HCT116 (cell line): Measurements from ENCODE around the gene ACSS3. TPM values are rescaled to one million over a fixed set of nuclear protein-coding genes. Genes with fewer than 3 reads are reported as not detected.

Source experiments
- ATAC-seq: fragments of 200-7000 bp; cut with Tn5 transposase; 2 replicates; pipeline ENCODE4 v1.9.1; 2020; ENCODE audit warnings: mild to moderate bottlenecking, moderate library complexity
- BruUV-seq: library from RNA; stranded (reverse); fragments of 400-500 nt; replicated peaks from 2 replicates; lab custom pipeline; 2021; lab: Mats Ljungman, UMichigan
- CTCF ChIA-PET: fragments of 300-600 bp; sonication (Branson Sonifier 250); formaldehyde crosslinking; loops from one replicate; lab custom pipeline; 2021; ENCODE audit warnings: antibody characterized with exemption; lab: Charles Lee
- POLR2A ChIA-PET: fragments of 300-600, 350-600 bp; sonication (Branson Sonifier 250); formaldehyde crosslinking; loops from one replicate; lab custom pipeline; 2021; ENCODE audit warnings: antibody characterized with exemption; lab: Charles Lee
- RAD21 ChIA-PET, 2 experiments: fragments of 300-600 bp; sonication (Branson Sonifier 250); formaldehyde crosslinking; loops; one replicate each; lab custom pipeline; 2023; ENCODE audit warnings: low total read pairs in 2 of 2; ENCODE audit not compliant: uncharacterized antibody in 2 of 2, unreplicated experiment in 2 of 2, low non-redundant PET in 1 of 2; lab: Charles Lee
- DNase-seq: peaks from one replicate; pipeline ENCODE4 v3.0.0-alpha.2; 2010; ENCODE audit warnings: low read depth, low spot score
- H2AFZ ChIP-seq: fragments of 200-600 bp; shearing (Covaris generic), sonication (generic); 2 replicates; pipeline ENCODE4 v1.6.1; 2017; ENCODE audit warnings: low read depth, mixed run types, mixed read lengths, antibody characterized with exemption, low read length; ENCODE audit not compliant: poor library complexity, severe bottlenecking
- H3K27ac ChIP-seq: 2 replicates; pipeline ENCODE4 v1.5.1; 2012; ENCODE audit warnings: low read depth, low read length
- H3K27me3 ChIP-seq: fragments of 200-600 bp; sonication (generic); 2 replicates; pipeline ENCODE4 v1.6.1; 2016; ENCODE audit warnings: mixed run types, low read length, mixed read lengths; ENCODE audit not compliant: insufficient read depth
- H3K36me3 ChIP-seq, 2 experiments: fragments of 200-500 bp in 1 of 2; fragments of 200-600 bp in 1 of 2; sonication (Bioruptor generic) in 1 of 2; sonication (generic) in 1 of 2; 2 replicates each; pipeline versions ENCODE4 v1.5.1 to v1.6.1; 2014 to 2016; ENCODE audit warnings: low read length in 2 of 2, inconsistent platforms in 1 of 2, mixed read lengths in 1 of 2, mixed run types in 1 of 2; ENCODE audit not compliant: insufficient read depth in 2 of 2, control insufficient read depth in 1 of 2
- H3K4me1 ChIP-seq, 2 experiments: fragments of 200-600 bp in 1 of 2; sonication (generic) in 1 of 2; 2 replicates each; pipeline versions ENCODE4 v1.5.1 to v1.6.1; 2012 to 2017; ENCODE audit warnings: low read length in 2 of 2, inconsistent platforms in 1 of 2, mild to moderate bottlenecking in 1 of 2, mixed read lengths in 1 of 2, mixed run types in 1 of 2, moderate library complexity in 1 of 2; ENCODE audit not compliant: insufficient read depth in 2 of 2, control insufficient read depth in 1 of 2
- H3K4me2 ChIP-seq: fragments of 200-600 bp; sonication (generic); 2 replicates; pipeline ENCODE4 v1.6.1; 2017; ENCODE audit warnings: mixed run types, low read length, mixed read lengths
- H3K4me3 ChIP-seq, 2 experiments: fragments of 200-600 bp in 1 of 2; sonication (generic) in 1 of 2; replicated peaks in 1 of 2; 2 replicates each; pipeline ENCODE4 v1.5.1; 2011 to 2016; ENCODE audit warnings: low read length in 2 of 2, control low read depth in 1 of 2, low read depth in 1 of 2, mild to moderate bottlenecking in 1 of 2, mixed read lengths in 1 of 2, mixed run types in 1 of 2
- H3K79me2 ChIP-seq: fragments of 200-600 bp; sonication (generic); 2 replicates; pipeline ENCODE4 v1.6.1; 2017; ENCODE audit warnings: mild to moderate bottlenecking, mixed run types, low read length, moderate library complexity, mixed read lengths; ENCODE audit not compliant: insufficient read depth
- H3K9ac ChIP-seq: fragments of 200-600 bp; sonication (generic); 2 replicates; pipeline ENCODE4 v1.6.1; 2016; ENCODE audit warnings: low read length, mixed read lengths
- H3K9me2 ChIP-seq: fragments of 200-600 bp; sonication (generic), shearing (Covaris generic); 2 replicates; pipeline ENCODE4 v1.6.1; 2017; ENCODE audit warnings: mixed run types, mild to moderate bottlenecking, moderate library complexity; ENCODE audit not compliant: insufficient read depth
- H3K9me3 ChIP-seq, 2 experiments: fragments of 200-500 bp in 1 of 2; fragments of 200-600 bp in 1 of 2; sonication (Bioruptor generic) in 1 of 2; sonication (generic) in 1 of 2; 2 replicates each; pipeline ENCODE4 v1.6.1; 2014 to 2017; ENCODE audit warnings: low read length in 2 of 2, mixed read lengths in 2 of 2, inconsistent platforms in 1 of 2, low read depth in 1 of 2, mild to moderate bottlenecking in 1 of 2, mixed run types in 1 of 2, moderate library complexity in 1 of 2; ENCODE audit not compliant: control insufficient read depth in 1 of 2, insufficient read depth in 1 of 2
- H4K20me1 ChIP-seq: fragments of 200-600 bp; sonication (generic), shearing (Covaris generic); 2 replicates; pipeline ENCODE4 v1.6.1; 2017; ENCODE audit warnings: mixed run types, mild to moderate bottlenecking, moderate library complexity; ENCODE audit not compliant: insufficient read depth
- EZH2phosphoT487 ChIP-seq: fragments of 200-600 bp; IDR thresholded peaks from 2 replicates; pipeline ENCODE4 v1.6.1; 2018; ENCODE audit warnings: antibody characterized with exemption, borderline replicate concordance
- JUND ChIP-seq: IDR thresholded peaks from 2 replicates; pipeline ENCODE4 v1.6.1; 2012
- POLR2A ChIP-seq: IDR thresholded peaks from 2 replicates; pipeline ENCODE4 v1.7.0; 2011; ENCODE audit warnings: borderline replicate concordance; ENCODE audit not compliant: insufficient read depth, insufficient read length; ENCODE audit errors: extremely low read depth
- SP1 ChIP-seq: IDR thresholded peaks from 2 replicates; pipeline ENCODE4 v1.6.1; 2012; ENCODE audit warnings: low read depth
- SRF ChIP-seq: IDR thresholded peaks from 2 replicates; pipeline ENCODE4 v1.6.1; 2012; ENCODE audit warnings: low read depth
- TCF7L2 ChIP-seq: IDR thresholded peaks from 2 replicates; pipeline ENCODE4 v1.7.0; 2011; ENCODE audit warnings: borderline replicate concordance, inconsistent platforms; ENCODE audit not compliant: insufficient read depth, insufficient read length; ENCODE audit errors: extremely low read depth
- ZFX ChIP-seq: fragments of 450-650 bp; IDR thresholded peaks from 2 replicates; pipeline ENCODE4 v1.6.1; 2017
- intact Hi-C: fragments of 100-400 bp; cut with micrococcal nuclease; formaldehyde crosslinking; loops from 2 replicates; pipeline ENCODE4 v1.10.0; 2022
- total RNA-seq: library from RNA; stranded (reverse); gene quantifications from one replicate; pipeline ENCODE4 v1.2.1, GENCODE V29; 2021; ENCODE audit not compliant: unreplicated experiment
- TF ChIP-seq, protein P1 (sequence below): IDR thresholded peaks from 2 replicates; pipeline ENCODE4 v1.6.1; 2012
- TF ChIP-seq, protein P2 (sequence below): IDR thresholded peaks from 2 replicates; pipeline ENCODE4 v1.6.1; 2012; ENCODE audit warnings: low read depth

The ACSS3 gene
- total RNA-seq, 1 experiment from 2014 or later: 0.30 TPM

DNA sequence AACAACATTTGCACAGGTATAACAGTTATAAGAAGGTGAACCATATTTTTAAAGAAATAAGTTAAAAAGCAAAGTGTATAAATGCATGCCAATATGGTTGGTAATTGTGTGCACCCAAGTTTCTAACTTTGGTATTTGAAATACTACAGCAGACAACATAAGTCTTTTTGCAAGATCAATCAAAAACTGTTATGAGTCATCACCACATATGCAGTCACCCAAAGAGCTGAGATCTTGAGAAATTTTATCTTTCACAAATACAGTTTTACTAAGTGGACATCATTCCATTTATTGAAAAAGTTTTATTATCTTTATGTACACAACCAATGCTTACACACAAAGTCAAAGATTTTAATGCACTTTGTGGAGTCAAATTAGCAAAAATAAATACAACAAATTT lies 7.0 kb upstream of the ACSS3 start:
- H3K9me2 ChIP-seq: no peaks in the 10 kb centered on the region
- no TSS peak for BruUV-seq
- no peaks in the 10 kb centered on the region for H3K9me3 ChIP-seq
- no peaks in the 10 kb centered on the region for H3K79me2 ChIP-seq
- no peak overlapping the region for H3K4me3 ChIP-seq
- no peaks in the 10 kb centered on the region for H3K4me1 ChIP-seq
- H3K27ac ChIP-seq: no peak overlapping the region
- H3K36me3 ChIP-seq: no peaks in the 10 kb centered on the region
- POLR2A ChIA-PET: no interaction called here
- no peak for TF ChIP-seq EZH2phosphoT487
- TF ChIP-seq TCF7L2: no peak
- TF ChIP-seq JUND: no peak
- TF ChIP-seq ZFX: no peak
- ATAC-seq (no peak), DNase-seq (no peak)
- RAD21 ChIA-PET: no interaction called here
- intact Hi-C loops: no loop called here
- H3K27me3 ChIP-seq: peaks cover 4% of the 10 kb centered on the region; the same call in 1 of the 2 replicates
- no peaks in the 10 kb centered on the region for H4K20me1 ChIP-seq
- no peak overlapping the region for H2AFZ ChIP-seq
- CTCF ChIA-PET: no interaction called here
- H3K4me2 ChIP-seq: no peak overlapping the region
- no peak overlapping the region for H3K9ac ChIP-seq

DNA sequence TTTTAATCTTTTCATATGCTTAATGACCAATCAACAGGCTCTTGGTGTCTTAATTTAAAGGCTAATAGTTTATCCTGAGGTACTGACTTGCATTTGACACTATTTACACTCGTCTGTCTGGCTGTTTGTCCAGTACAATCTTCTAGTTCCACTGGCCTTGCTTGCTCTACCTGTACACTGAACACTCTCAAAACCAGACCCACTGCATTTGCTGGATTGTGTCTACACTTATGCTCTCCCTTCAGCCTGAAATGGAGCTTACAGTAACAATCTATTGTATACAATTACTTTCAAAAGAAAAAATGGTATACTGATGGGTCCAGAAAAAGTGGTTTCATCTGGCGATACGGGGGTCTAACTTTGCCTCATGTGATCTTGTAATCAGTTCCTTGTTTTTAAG lies 2.3 kb upstream of the ACSS3 start:
- Histone ChIP-seq H3K79me2 (no peaks in the 10 kb centered on the region), H3K27ac (no peak overlapping the region), H3K9ac (no peak overlapping the region), H3K4me1 (no peaks in the 10 kb centered on the region), H2AFZ (no peak overlapping the region), H3K9me2 (no peaks in the 10 kb centered on the region), H3K27me3 (peaks cover 4% of the 10 kb centered on the region; the same call in 1 of the 2 replicates), H3K9me3 (no peaks in the 10 kb centered on the region), H3K4me2 (no peak overlapping the region), H3K36me3 (no peaks in the 10 kb centered on the region), H3K4me3 (no peak overlapping the region), H4K20me1 (no peaks in the 10 kb centered on the region)
- intact Hi-C loops: loop anchor here (2.0 kb wide), 1 partner anchor 37 kb away; no protein-coding TSS in a partner anchor
- ChIA-PET RAD21 (no interaction called here), POLR2A (no interaction called here), CTCF (no interaction called here)
- ATAC-seq (no peak), DNase-seq (no peak)
- no TSS peak for BruUV-seq
- TF ChIP-seq, protein P1, sequence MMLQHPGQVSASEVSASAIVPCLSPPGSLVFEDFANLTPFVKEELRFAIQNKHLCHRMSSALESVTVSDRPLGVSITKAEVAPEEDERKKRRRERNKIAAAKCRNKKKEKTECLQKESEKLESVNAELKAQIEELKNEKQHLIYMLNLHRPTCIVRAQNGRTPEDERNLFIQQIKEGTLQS: no peak
- TF ChIP-seq SP1 (no peak), ZFX (no peak), POLR2A (no peak), SRF (no peak)
- TF ChIP-seq, protein P2, sequence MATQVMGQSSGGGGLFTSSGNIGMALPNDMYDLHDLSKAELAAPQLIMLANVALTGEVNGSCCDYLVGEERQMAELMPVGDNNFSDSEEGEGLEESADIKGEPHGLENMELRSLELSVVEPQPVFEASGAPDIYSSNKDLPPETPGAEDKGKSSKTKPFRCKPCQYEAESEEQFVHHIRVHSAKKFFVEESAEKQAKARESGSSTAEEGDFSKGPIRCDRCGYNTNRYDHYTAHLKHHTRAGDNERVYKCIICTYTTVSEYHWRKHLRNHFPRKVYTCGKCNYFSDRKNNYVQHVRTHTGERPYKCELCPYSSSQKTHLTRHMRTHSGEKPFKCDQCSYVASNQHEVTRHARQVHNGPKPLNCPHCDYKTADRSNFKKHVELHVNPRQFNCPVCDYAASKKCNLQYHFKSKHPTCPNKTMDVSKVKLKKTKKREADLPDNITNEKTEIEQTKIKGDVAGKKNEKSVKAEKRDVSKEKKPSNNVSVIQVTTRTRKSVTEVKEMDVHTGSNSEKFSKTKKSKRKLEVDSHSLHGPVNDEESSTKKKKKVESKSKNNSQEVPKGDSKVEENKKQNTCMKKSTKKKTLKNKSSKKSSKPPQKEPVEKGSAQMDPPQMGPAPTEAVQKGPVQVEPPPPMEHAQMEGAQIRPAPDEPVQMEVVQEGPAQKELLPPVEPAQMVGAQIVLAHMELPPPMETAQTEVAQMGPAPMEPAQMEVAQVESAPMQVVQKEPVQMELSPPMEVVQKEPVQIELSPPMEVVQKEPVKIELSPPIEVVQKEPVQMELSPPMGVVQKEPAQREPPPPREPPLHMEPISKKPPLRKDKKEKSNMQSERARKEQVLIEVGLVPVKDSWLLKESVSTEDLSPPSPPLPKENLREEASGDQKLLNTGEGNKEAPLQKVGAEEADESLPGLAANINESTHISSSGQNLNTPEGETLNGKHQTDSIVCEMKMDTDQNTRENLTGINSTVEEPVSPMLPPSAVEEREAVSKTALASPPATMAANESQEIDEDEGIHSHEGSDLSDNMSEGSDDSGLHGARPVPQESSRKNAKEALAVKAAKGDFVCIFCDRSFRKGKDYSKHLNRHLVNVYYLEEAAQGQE: no peak
